Measurements from ENCODE around the gene RALGAPA1. TPM values are rescaled to one million over a fixed set of nuclear protein-coding genes. Genes with fewer than 3 reads are reported as not detected.
"Not testable (repeated sequence)": the region's sequence is repeated elsewhere in the genome, so short reads cannot be mapped to it uniquely, and the experiment has no call there.

The RALGAPA1 gene
- total and polyA plus RNA-seq, 9 of the 15 experiments (the other 6 are each of a cell fraction or from before 2014, with no cell fraction given): 2.5 to 16.3 (median 6.2) TPM

GRCh38 chr14:35844494-35844893, 35.4 kb upstream of the RALGAPA1 start:
- Histone ChIP-seq H3K4me3 (no peak overlapping the region), H3K9me1 (ENCODE audit: control insufficient read depth, insufficient read depth, low read length) (no peaks in the 10 kb centered on the region), H2AFZ (ENCODE audit: low read depth, low read length) (no peak overlapping the region), H3K4me1 (replicated peaks in 1 of 2; ENCODE audit: control insufficient read depth in 2 of 2, insufficient read depth in 2 of 2, low read length in 2 of 2) (peaks cover 0 to 2% of the 10 kb centered on the region in 2 experiments; a peak in 1 of 5 replicates), H3K36me3 (ENCODE audit: control insufficient read depth, insufficient read depth, low read length) (no peaks in the 10 kb centered on the region), H3K4me2 (ENCODE audit: insufficient read depth, low read length) (no peak overlapping the region), H3K27me3 (ENCODE audit: control insufficient read depth in 2 of 2, insufficient read depth in 2 of 2, low read length in 2 of 2) (no peaks in the 10 kb centered on the region), H4K20me1 (replicated peaks; ENCODE audit: control insufficient read depth, insufficient read depth, low read length) (no peaks in the 10 kb centered on the region), H3K79me2 (ENCODE audit: control insufficient read depth, insufficient read depth, low read length) (no peaks in the 10 kb centered on the region), H3K9ac (ENCODE audit: insufficient read depth in 1 of 2, low read depth in 2 of 2, low read length in 2 of 2) (no peak overlapping the region), H3K9me3 (replicated peaks; ENCODE audit: control insufficient read depth, insufficient read depth, low read depth, low read length) (no peaks in the 10 kb centered on the region), H3K27ac (ENCODE audit: extremely low read depth, low read depth, low read length) (no peak overlapping the region)
- in situ Hi-C loops (cut with MboI): loop anchor here (25.0 kb wide), 1 partner anchor 1318 kb away; the partner anchor contains the start of gene SLC25A21
- no peak for TF ChIP-seq MBD1 (CRISPR knock-in tag; IDR thresholded peaks at IDR 0.05)
- TF ChIP-seq ZNF121 (CRISPR knock-in tag; conservative IDR thresholded peaks at IDR 0.05): peak; percentile 52
- DNase-seq (ENCODE audit: extremely low read depth in 1 of 4, low spot score in 3 of 4) (no peak), FAIRE-seq (no peak), ATAC-seq (no peak)
- WGBS (ENCODE audit: insufficient coverage, low coverage, missing lambda C conversion rate): 95% methylated on average over 8 of the region's 8 CpGs
- ChIA-PET POLR2A (no interaction called here), CTCF (ENCODE audit: low intra/inter-chr PET ratio) (no interaction called here)
- intact Hi-C loops (cut with micrococcal nuclease): no loop called here
- no TSS peak for BruUV-seq (replicated peaks)

DNA sequence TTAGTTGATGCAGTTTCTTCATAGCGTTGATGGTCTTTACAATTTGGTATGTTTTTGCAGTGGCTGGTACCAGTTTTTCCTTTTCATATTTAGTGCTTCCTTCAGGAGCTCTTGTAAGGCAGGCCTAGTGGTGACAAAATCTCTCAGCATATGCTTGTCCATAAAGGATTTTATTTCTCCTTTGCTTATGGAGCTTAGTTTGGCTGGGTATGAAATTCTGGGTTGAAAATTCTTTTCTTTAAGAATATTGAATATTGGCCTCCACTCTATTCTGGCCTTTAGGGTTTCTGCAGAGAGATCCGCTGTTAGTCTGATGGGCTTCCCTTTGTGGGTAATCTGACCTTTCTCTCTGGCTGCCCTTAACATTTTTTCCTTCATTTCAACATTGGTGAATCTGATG, 33.1 kb upstream of the RALGAPA1 start:
- BruUV-seq (replicated peaks); H4K20me1 ChIP-seq (replicated peaks; ENCODE audit: control insufficient read depth, insufficient read depth, low read length); DNase-seq (ENCODE audit: extremely low read depth in 1 of 4, low spot score in 3 of 4); FAIRE-seq; H3K4me2 ChIP-seq (ENCODE audit: insufficient read depth, low read length); ATAC-seq; H3K79me2 ChIP-seq (ENCODE audit: control insufficient read depth, insufficient read depth, low read length); CTCF ChIA-PET (ENCODE audit: low intra/inter-chr PET ratio); H3K9ac ChIP-seq (ENCODE audit: insufficient read depth in 1 of 2, low read depth in 2 of 2, low read length in 2 of 2); H3K4me1 ChIP-seq (replicated peaks in 1 of 2; ENCODE audit: control insufficient read depth in 2 of 2, insufficient read depth in 2 of 2, low read length in 2 of 2); H3K27me3 ChIP-seq (ENCODE audit: control insufficient read depth in 2 of 2, insufficient read depth in 2 of 2, low read length in 2 of 2); H3K4me3 ChIP-seq; H3K9me3 ChIP-seq (replicated peaks; ENCODE audit: control insufficient read depth, insufficient read depth, low read depth, low read length); H2AFZ ChIP-seq (ENCODE audit: low read depth, low read length); intact Hi-C loops (cut with micrococcal nuclease); H3K9me1 ChIP-seq (ENCODE audit: control insufficient read depth, insufficient read depth, low read length); H3K36me3 ChIP-seq (ENCODE audit: control insufficient read depth, insufficient read depth, low read length); H3K27ac ChIP-seq (ENCODE audit: extremely low read depth, low read depth, low read length): not testable (repeated sequence)
- peak; percentile 74; the same call in 1 of the 2 replicates for TF ChIP-seq ZFP1 (CRISPR knock-in tag; IDR thresholded peaks at IDR 0.05)
- 67% methylated on average over 1 of the region's 2 CpGs for WGBS (ENCODE audit: insufficient coverage, low coverage, missing lambda C conversion rate)
- in situ Hi-C loops (cut with MboI): loop anchor here (25.0 kb wide), 1 partner anchor 1320 kb away; the partner anchor contains the start of gene SLC25A21
- POLR2A ChIA-PET: interaction anchor here (0.6 kb wide), 1 partner anchor 12 kb away, joined by 3 read pairs; no protein-coding TSS in a partner anchor

GRCh38 chr14:35841704-35842103, 32.6 kb upstream of the RALGAPA1 start:
- POLR2A ChIA-PET; H3K27me3 ChIP-seq (ENCODE audit: control insufficient read depth in 2 of 2, insufficient read depth in 2 of 2, low read length in 2 of 2); intact Hi-C loops (cut with micrococcal nuclease); ATAC-seq; H3K9me3 ChIP-seq (replicated peaks; ENCODE audit: control insufficient read depth, insufficient read depth, low read depth, low read length); H3K4me2 ChIP-seq (ENCODE audit: insufficient read depth, low read length); H3K9ac ChIP-seq (ENCODE audit: insufficient read depth in 1 of 2, low read depth in 2 of 2, low read length in 2 of 2); FAIRE-seq; H2AFZ ChIP-seq (ENCODE audit: low read depth, low read length); H3K9me1 ChIP-seq (ENCODE audit: control insufficient read depth, insufficient read depth, low read length); DNase-seq (ENCODE audit: extremely low read depth in 1 of 4, low spot score in 3 of 4); H3K4me3 ChIP-seq; H4K20me1 ChIP-seq (replicated peaks; ENCODE audit: control insufficient read depth, insufficient read depth, low read length); H3K4me1 ChIP-seq (replicated peaks in 1 of 2; ENCODE audit: control insufficient read depth in 2 of 2, insufficient read depth in 2 of 2, low read length in 2 of 2); H3K79me2 ChIP-seq (ENCODE audit: control insufficient read depth, insufficient read depth, low read length); H3K36me3 ChIP-seq (ENCODE audit: control insufficient read depth, insufficient read depth, low read length); BruUV-seq (replicated peaks); H3K27ac ChIP-seq (ENCODE audit: extremely low read depth, low read depth, low read length); CTCF ChIA-PET (ENCODE audit: low intra/inter-chr PET ratio): not testable (repeated sequence)
- in situ Hi-C loops (cut with MboI): loop anchor here (25.0 kb wide), 1 partner anchor 1321 kb away; the partner anchor contains the start of gene SLC25A21
- WGBS (ENCODE audit: insufficient coverage, low coverage, missing lambda C conversion rate): 95% methylated on average over 2 of the region's 2 CpGs

All from K562 (cell line).